B cell (primary cell): Measurements from ENCODE around the gene ADAMTSL5. TPM values are rescaled to one million over a fixed set of nuclear protein-coding genes. Genes with fewer than 3 reads are reported as not detected.

Experiments
- ATAC-seq: fragments of 200-7000 bp; cut with Tn5 transposase; one replicate; pipeline ENCODE4 v1.10.0; 2021; ENCODE audit warnings: low read depth, mild to moderate bottlenecking, moderate number of reproducible peaks, moderate library complexity
- CTCF ChIA-PET: fragments of 350-600 bp; sonication (Branson Sonifier 250); formaldehyde crosslinking; loops from one replicate; lab custom pipeline; 2021; ENCODE audit warnings: antibody characterized with exemption, inconsistent platforms; lab: Charles Lee
- POLR2A ChIA-PET: fragments of 350-600 bp; sonication (Branson Sonifier 250); formaldehyde crosslinking; loops from one replicate; lab custom pipeline; 2021; ENCODE audit warnings: antibody characterized with exemption; lab: Charles Lee
- DNase-seq: peaks from one replicate; pipeline ENCODE4 v3.0.0; 2013
- H2AFZ ChIP-seq: 2 replicates; pipeline ENCODE4 v1.6.1; 2012; ENCODE audit warnings: mild to moderate bottlenecking, low read depth, low read length; ENCODE audit not compliant: insufficient read depth, poor library complexity, severe bottlenecking
- H3K27ac ChIP-seq, 2 donors: 1 replicate in 1 of 2; 2 replicates in 1 of 2; pipeline ENCODE4 v1.5.1; 2012 to 2013; ENCODE audit warnings: low read length in 2 of 2, mild to moderate bottlenecking in 2 of 2, moderate library complexity in 1 of 2
- H3K27me3 ChIP-seq, 4 experiments: fragments of 200-600 bp in 1 of 4; sonication (generic) in 1 of 4; replicated peaks in 1 of 4; 1 replicate in 2 of 4; 2 replicates in 2 of 4; pipeline versions ENCODE4 v1.6.1 to v1.7.0; 2013 to 2016; ENCODE audit warnings: low read length in 3 of 4, mild to moderate bottlenecking in 2 of 4, mixed read lengths in 1 of 4, moderate library complexity in 1 of 4; ENCODE audit not compliant: insufficient read depth in 4 of 4, control insufficient read depth in 3 of 4; ENCODE audit errors: control extremely low read depth in 1 of 4
- H3K36me3 ChIP-seq, 2 experiments: replicated peaks in 1 of 2; 1 replicate in 1 of 2; 2 replicates in 1 of 2; pipeline versions ENCODE4 v1.6.1 to v1.7.1; 2013; ENCODE audit warnings: low read length in 1 of 2; ENCODE audit not compliant: insufficient read depth in 2 of 2, control insufficient read depth in 1 of 2; ENCODE audit errors: control extremely low read depth in 1 of 2, extremely low read depth in 1 of 2
- H3K4me1 ChIP-seq, 2 donors: fragments of 200-600 bp in 1 of 2; sonication (generic) in 1 of 2; 1 replicate in 1 of 2; 2 replicates in 1 of 2; pipeline versions ENCODE4 v1.5.1 to v1.6.1; 2013 to 2017; ENCODE audit warnings: low read length in 2 of 2; ENCODE audit not compliant: control insufficient read depth in 2 of 2, insufficient read depth in 2 of 2
- H3K4me2 ChIP-seq: replicated peaks from 2 replicates; pipeline ENCODE3; 2012; ENCODE audit warnings: mild to moderate bottlenecking, low read depth, low read length; ENCODE audit not compliant: poor library complexity, severe bottlenecking
- H3K4me3 ChIP-seq, 5 experiments: fragments of 200-600 bp in 1 of 5; sonication (generic) in 1 of 5; 1 replicate in 3 of 5; 2 replicates in 2 of 5; pipeline versions ENCODE4 v1.5.1 to v1.7.0; 2011 to 2016; ENCODE audit warnings: low read length in 4 of 5, mild to moderate bottlenecking in 4 of 5, low read depth in 2 of 5, control low read depth in 1 of 5, moderate library complexity in 1 of 5; ENCODE audit not compliant: insufficient read depth in 1 of 5; ENCODE audit errors: control extremely low read depth in 1 of 5, extremely low read depth in 1 of 5
- H3K79me2 ChIP-seq: fragments of 200-600 bp; sonication (generic); one replicate; pipeline ENCODE4 v1.6.0; 2016; ENCODE audit warnings: low read length; ENCODE audit not compliant: control insufficient read depth, insufficient read depth
- H3K9ac ChIP-seq: fragments of 200-600 bp; sonication (generic); 2 replicates; pipeline ENCODE4 v1.6.1; 2017; ENCODE audit warnings: mild to moderate bottlenecking, low read length, moderate library complexity
- H3K9me3 ChIP-seq, 3 donors: one replicate each; pipeline versions ENCODE4 v1.6.1 to v1.7.1; 2013; ENCODE audit warnings: low read length in 2 of 3; ENCODE audit not compliant: control insufficient read depth in 2 of 3, insufficient read depth in 1 of 3; ENCODE audit errors: control extremely low read depth in 1 of 3
- H4K20me1 ChIP-seq: 2 replicates; pipeline ENCODE4 v1.6.0; 2012; ENCODE audit warnings: mild to moderate bottlenecking, low read length; ENCODE audit not compliant: insufficient read depth, control insufficient read depth, poor library complexity, severe bottlenecking
- H3K27ac Mint-ChIP-seq: one replicate; pipeline ENCODE4 v1.8.0; 2021; ENCODE audit warnings: mixed read lengths
- H3K27me3 Mint-ChIP-seq: one replicate; pipeline ENCODE4 v1.8.0; 2021; ENCODE audit warnings: mixed read lengths
- H3K4me1 Mint-ChIP-seq: one replicate; pipeline ENCODE4 v1.8.0; 2021; ENCODE audit warnings: mixed read lengths
- H3K4me3 Mint-ChIP-seq: one replicate; pipeline ENCODE4 v1.8.0; 2021; ENCODE audit warnings: mixed read lengths
- H3K9me3 Mint-ChIP-seq: one replicate; pipeline ENCODE4 v1.8.0; 2022; ENCODE audit warnings: mixed read lengths; ENCODE audit not compliant: insufficient read depth
- EZH2 ChIP-seq: IDR thresholded peaks from 2 replicates; pipeline ENCODE4 v1.6.1; 2012; ENCODE audit warnings: borderline replicate concordance, low read depth, mild to moderate bottlenecking, moderate library complexity, low read length; ENCODE audit not compliant: insufficient read depth, poor library complexity, severe bottlenecking
- WGBS: methylation state at CpG from one replicate; pipeline ENCODE4 v1.1.5; 2013; ENCODE audit warnings: missing lambda C conversion rate; ENCODE audit not compliant: insufficient coverage; 5-methylcytosine and 5-hydroxymethylcytosine counted together
- intact Hi-C: fragments of 100-400 bp; cut with micrococcal nuclease; formaldehyde crosslinking; loops from one replicate; pipeline ENCODE4 v1.10.0; 2022
- polyA plus RNA-seq: library from polyadenylated mRNA; depleted of rRNA; stranded (reverse); fragments of >200 nt; gene quantifications from 2 replicates; pipeline ENCODE4 v1.2.3, GENCODE V29; 2012
- total RNA-seq, 2 donors: library from RNA; stranded (reverse); fragments of 120-200 nt in 1 of 2; gene quantifications; 1 replicate in 1 of 2; 2 replicates in 1 of 2; pipeline versions ENCODE4 v1.2.3 to v1.2.4, GENCODE V29; 2013 to 2022
- TF ChIP-seq, protein P1 (sequence below): fragments of 200-600 bp; IDR thresholded peaks from one replicate; pipeline ENCODE4 v1.8.0; 2022; ENCODE audit warnings: antibody characterized with exemption, mild to moderate bottlenecking

ADAMTSL5 gene
- total and polyA plus RNA-seq, 2 donors (not counting 1 experiment from before 2014, with no cell fraction given) = 0.09 TPM; not detected in 1

DNA sequence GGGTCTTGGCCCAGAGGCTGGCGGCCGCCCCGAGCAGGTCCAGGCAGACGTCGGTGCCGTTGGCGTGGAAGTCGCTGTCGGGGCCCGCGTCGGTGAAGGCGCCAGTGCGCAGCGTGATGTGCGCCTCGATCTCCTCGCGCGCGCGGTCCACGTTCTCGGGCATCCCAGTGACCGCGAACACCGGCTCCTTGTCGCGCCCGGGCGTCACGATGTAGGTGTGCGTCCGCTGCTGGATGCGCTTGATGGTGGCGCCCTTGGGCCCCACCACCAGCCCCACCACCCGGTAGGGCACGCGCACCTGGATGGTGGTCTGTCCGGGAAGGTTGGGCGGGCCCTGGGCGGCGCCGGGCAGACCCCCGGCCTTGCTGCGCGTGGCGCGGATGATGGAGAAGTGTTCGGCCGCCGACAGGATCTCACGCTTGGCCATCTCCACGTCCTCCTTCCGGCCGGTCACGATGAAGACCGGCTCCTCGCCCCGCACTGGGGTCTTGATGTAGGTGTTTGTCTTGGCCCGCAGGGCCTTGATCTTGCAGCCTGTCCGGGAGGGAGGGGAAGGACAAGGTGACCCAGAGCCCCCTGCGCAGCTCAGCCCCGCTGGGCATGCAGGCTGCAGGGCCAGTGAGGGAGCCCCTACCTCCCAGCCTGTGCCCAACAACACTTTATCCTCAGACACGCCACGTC lies 43.7 kb upstream of the ADAMTSL5 start:
- H4K20me1 ChIP-seq = no peaks in the 10 kb centered on the region
- peaks cover 0 to 10% (median 0%) of the 10 kb centered on the region in 4 experiments for H3K27me3 ChIP-seq
- peaks cover 0 to 3% (median 0%) of the 10 kb centered on the region in 3 donors for H3K9me3 ChIP-seq
- H3K4me1 ChIP-seq = no peaks in the 10 kb centered on the region
- H3K4me3 ChIP-seq = no peak overlapping the region
- H3K4me1 Mint-ChIP-seq = no peaks in the 10 kb centered on the region
- no peak overlapping the region for H3K9ac ChIP-seq
- no peak overlapping the region for H3K4me2 ChIP-seq
- no peaks in the 10 kb centered on the region for H3K36me3 ChIP-seq
- ChIA-PET CTCF (interaction anchor here (0.5 kb wide), 1 partner anchor 43 kb away, joined by 4 read pairs; no protein-coding TSS in a partner anchor), POLR2A (no interaction called here)
- no peak for TF ChIP-seq EZH2
- TF ChIP-seq, protein P1, sequence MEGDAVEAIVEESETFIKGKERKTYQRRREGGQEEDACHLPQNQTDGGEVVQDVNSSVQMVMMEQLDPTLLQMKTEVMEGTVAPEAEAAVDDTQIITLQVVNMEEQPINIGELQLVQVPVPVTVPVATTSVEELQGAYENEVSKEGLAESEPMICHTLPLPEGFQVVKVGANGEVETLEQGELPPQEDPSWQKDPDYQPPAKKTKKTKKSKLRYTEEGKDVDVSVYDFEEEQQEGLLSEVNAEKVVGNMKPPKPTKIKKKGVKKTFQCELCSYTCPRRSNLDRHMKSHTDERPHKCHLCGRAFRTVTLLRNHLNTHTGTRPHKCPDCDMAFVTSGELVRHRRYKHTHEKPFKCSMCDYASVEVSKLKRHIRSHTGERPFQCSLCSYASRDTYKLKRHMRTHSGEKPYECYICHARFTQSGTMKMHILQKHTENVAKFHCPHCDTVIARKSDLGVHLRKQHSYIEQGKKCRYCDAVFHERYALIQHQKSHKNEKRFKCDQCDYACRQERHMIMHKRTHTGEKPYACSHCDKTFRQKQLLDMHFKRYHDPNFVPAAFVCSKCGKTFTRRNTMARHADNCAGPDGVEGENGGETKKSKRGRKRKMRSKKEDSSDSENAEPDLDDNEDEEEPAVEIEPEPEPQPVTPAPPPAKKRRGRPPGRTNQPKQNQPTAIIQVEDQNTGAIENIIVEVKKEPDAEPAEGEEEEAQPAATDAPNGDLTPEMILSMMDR = no peak
- H3K27me3 Mint-ChIP-seq = peaks cover 9% of the 10 kb centered on the region
- intact Hi-C loops = no loop called here
- H3K79me2 ChIP-seq = no peaks in the 10 kb centered on the region
- 98% methylated on average over 64 of the region's 66 CpGs for WGBS
- H3K9me3 Mint-ChIP-seq = no peaks in the 10 kb centered on the region
- H2AFZ ChIP-seq = no peak overlapping the region
- ATAC-seq (no peak), DNase-seq (no peak)
- H3K27ac Mint-ChIP-seq = no peak overlapping the region
- H3K27ac ChIP-seq = no peak overlapping the region
- H3K4me3 Mint-ChIP-seq = no peak overlapping the region
